HG02981 (cell line): Measurements from ENCODE around the gene PIGH.
"Not testable (repeated sequence)": the region's sequence is repeated elsewhere in the genome, so short reads cannot be mapped to it uniquely, and the experiment has no call there.

Experiments used
- ATAC-seq: cut with Tn5 transposase; IDR thresholded peaks from one replicate; pipeline ENCODE4 v1.9.1; 2021; ENCODE audit warnings: mild to moderate bottlenecking, moderate library complexity; ENCODE audit not compliant: unreplicated experiment

Gene PIGH, protein sequence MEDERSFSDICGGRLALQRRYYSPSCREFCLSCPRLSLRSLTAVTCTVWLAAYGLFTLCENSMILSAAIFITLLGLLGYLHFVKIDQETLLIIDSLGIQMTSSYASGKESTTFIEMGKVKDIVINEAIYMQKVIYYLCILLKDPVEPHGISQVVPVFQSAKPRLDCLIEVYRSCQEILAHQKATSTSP

DNA sequence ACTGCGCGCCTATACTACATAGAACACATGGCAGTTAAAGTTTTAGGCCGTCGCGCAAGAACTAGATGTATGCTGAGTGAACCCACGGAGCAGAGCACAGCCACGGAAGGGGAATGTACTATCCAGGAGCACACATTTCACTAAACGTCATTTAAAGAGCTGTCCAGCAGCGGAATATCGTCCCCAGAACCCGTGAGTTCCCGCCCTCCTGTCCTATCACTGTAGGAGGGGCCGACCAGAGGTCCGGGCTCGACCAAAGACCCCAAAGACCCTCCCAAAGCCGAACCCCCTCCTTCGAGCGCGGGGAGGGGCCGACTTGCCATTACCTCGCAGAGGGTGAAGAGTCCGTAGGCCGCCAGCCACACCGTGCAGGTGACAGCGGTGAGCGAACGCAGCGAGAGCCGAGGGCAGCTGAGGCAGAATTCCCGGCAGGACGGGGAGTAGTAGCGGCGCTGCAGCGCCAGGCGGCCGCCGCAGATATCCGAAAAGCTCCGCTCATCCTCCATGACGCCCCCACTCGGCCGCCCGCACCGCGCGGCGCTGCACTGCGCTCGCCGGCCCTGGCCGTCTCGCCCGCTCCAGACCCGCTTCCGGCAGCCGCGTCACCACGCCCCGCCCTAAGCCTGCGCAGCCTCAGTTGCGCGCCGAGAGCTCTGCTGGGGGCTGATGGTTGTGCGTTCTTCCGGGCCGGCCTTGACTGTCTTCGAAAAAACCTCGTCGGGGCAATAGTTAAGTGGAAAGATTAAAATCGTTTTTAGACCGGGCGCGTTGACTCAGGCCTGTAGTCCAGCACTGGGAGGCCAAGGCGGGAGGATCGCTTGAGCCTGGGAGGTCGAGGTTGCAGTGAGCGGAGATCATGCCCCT lies at the start of gene PIGH:
Gene PIGH (minus strand): TSS at position 571 of the 864 bp plus-strand sequence. CDS start 65 bp downstream, at position 506.
- peak; percentile 91 for ATAC-seq

DNA sequence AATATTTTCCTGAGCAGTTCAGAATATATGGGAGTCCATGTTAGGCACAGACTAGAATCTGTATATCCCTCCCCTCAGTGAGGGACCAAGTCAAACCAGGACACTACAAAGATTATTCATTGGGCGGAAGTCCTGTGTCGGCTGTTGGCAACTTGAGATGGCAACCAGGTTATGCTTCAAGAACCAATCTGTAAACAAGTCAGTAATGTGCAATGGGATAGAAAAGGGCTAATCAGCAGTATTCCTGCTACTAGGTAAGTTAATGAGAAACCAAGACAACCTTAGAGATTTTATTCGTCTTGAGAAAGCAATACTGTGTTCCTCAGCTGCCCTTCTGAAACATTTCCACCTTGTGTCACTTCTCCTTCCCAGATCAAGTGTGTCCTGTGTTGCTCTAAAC lies 46.1 kb upstream of the PIGH start:
- ATAC-seq: no peak

DNA sequence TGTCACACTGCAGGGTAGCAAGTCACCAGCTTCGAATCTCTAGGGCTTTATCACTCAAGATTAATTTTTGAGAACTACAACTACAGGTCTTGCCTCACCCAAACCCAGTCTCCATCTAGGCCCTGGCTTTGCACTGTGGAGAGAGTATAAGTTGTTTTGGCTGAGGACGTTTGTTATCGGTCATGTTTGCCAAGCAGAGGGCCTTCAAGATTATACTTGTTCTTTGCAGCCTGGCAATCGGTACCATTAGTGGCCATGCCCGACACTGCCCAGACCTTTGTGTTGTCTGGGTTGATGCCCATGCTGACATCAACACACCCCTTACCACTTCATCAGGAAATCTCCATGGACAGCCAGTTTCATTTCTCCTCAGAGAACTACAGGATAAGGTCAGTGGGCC lies 45.3 kb upstream of the PIGH start:
- no peak for ATAC-seq

DNA sequence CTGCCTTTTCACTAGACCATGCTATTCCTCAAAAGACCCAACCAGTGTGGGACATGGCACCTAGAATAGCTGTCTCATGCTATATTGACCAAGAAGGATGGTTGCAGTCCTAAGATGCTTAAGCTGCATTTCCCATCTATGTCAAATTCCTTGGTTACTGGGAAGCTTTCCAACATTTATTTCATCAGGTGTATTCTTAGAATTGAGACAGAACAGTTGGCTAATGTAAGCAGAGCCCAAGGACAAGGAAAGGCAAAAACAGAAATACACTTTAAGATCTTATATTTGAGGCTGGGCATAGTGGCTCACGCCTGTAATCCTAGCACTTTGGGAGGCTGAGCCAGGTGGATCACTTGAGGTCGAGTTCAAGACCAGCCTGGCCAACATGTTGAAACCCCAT lies 44.4 kb upstream of the PIGH start:
- ATAC-seq: no peak

DNA sequence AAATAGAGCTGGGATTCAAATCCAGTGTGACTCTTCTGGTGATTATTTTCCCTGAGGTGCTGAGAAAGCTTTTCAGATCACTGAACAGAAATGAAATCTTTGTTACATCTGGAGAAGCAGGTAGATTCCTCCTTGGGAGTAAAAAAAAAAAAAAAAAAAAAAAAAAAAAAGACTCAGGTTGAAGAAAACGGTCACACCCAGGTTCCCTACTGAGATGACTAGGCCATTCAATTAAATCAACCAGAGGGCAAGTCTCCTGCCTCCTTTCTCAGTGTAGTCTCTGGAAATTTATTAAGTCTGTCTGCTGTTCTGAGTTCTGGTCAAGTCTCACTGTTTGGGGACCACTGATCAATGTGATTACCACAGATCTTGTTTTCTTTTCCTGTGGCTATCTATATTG lies 43.6 kb upstream of the PIGH start:
- no peak for ATAC-seq

DNA sequence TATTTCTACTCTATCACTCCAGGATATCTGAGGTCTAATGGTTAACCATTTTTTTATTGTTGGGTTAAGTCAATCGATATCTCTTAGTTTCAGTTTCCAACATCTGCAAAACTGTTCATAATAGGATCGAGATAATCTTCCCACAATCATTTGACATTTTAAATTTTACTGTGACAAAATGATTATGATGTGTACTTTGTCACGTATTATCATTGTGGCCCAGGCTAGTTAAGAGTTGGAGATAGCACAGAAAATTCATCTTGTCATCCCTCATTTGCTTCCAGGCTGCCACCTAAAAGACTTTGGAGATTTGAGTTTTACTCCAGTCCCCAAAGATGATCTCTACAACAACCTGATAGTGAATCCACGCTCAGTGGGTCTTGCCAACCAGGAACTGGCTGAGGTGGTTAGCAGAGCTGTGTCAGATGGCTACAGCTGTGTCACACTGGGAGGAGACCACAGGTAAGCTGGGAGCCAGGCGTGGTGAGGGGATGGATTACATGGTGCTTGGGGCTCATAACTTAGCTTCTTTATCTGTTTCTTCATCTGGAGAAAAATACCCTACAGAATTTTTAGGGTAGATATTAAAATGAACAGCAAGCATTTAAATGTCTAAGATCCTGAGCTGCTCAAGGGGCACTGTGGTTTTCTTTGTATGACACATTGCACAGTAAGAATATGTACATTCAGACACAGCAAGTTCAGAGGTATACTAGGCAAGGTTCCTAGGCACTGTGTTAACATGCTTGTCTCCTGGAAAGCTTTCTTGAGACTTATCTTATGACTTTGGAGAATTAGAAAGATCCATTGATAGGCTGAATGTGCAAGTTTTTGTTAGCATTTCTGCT lies 42.1 kb upstream of the PIGH start:
- ATAC-seq: no peak

DNA sequence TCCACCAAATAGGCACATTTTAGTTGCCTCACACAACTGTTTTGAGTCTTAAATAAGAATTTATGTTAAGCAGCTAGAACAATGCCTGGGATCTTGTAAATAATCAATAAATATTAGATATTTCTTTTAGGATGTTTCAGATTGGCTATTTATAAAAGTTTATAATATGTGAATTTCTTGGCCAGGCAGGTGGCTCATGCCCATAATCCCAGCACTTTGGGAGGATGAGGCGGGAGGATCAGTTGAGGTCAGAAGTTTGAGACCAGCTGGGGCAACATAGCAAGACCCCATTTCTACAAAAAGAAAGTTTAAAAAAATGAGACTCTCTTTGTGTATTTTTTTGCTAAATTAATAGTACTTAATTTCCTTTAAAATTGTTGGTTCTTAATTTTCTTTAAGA lies 41.4 kb upstream of the PIGH start:
- no peak for ATAC-seq

DNA sequence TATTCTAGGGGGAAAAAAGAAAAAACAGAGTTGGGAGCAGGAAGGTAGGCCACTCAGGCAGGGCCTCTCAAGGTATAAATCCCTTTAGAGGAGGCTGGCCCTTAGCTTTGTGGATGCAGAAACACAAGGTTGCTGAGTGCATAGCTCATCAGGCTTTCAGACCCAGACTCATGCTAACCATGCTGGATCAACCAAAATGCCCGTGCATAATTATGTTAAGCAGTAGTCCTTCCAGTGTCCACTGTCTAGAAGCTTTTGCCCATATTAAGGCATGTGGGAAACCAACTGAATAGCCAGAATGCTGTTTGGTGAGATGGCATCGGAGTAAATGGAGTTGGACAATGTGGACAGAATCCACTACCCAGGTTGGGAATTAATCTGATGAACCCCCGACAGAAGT lies 38.6 kb upstream of the PIGH start:
- ATAC-seq: no peak

DNA sequence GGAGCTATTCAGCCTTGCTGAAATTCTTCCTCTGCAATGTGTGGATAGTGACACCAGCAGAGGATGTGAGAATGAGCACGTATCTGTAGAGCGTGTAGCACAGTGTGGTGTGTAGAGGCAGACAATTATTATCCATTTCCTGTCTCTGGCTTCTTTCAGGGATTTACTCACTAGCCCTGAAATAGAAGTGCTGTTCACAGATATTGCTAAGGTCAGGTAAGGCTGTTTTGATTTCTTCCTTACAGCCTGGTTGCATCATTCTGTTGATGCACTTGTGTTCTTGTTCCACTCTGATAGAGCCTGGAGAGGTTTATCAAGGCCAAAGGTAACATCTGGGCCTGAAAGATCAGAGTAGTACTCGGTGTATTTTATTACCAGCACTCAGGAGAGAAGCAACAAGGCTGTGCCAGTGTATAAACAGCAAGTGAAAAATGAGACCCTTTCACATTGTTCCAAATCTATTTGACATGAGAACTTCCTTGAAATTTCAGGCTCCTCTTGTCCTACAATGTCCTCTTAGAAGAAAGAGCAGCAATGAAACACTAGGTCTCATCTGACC lies 36.4 kb upstream of the PIGH start:
- no peak for ATAC-seq

DNA sequence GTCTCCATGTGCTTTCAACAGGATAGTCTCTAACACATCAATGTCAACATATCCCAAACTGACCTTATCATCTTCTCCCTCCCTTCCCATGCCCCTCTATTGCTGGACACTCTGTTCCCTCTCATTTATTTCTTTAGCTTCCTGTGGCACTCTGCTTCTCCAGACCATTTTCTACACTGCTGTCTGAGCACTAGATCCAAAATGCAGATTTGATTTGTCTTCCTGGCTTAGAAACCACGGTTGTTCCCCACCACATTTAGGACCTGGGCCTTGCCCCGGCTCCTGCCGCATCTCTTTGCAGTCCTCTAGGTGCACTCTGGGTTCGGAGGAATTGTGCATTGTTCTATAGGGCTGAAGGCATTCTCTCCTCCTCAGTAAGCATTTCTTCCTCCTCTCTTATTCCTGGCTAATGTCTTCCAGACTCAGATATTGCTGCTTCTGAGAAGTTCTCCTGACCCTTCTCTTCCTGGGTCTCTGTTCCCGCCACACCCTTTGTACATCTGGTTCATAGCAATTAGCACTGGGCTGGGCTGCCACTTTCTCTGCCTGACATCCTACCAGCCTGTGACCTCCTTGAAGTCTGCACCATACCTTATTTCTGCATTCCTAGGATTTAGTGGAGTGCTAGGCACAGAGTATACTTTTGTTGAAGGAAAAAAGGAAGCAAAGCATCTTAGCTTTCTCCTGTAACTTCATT lies 33.5 kb upstream of the PIGH start:
- ATAC-seq: no peak

DNA sequence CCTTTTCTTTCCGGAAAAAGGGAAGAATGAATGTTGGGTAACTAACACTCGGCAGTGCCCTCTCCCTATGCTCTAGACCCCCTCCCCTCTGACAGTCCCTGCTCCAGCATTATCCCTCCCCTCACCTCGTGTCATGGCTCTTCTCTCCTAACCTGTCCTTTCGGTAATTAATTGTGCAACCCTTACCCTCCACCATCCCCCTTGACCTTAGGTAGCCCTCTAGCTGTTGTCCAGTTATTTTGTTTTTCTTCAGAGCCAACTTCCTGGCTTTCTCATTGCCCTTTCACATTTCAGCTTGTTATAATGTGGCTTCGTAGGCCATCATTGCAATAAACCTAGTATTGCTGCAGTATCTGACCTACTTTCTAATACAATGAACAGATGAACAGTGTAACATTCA lies 30.9 kb upstream of the PIGH start:
- ATAC-seq: no peak

DNA sequence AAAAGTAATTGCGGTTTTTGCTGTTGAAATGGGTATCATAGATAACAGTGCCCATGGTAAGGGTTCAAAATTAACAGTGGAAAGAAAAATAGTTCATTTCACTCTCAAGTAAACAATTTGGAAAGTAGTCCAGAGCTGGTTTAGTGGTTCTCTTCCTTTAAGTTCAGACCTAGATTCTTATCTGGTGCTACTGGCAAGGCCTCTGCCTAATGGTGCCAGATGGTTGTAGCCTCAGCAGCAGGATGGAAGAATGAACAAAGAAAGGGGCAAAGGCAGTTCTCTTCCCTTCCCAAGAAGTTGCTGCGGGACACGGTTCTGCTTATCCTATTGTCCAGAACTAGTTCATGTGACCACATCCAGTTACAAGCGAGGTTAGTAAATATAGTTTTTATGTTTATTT lies 30.1 kb upstream of the PIGH start:
- ATAC-seq: no peak

DNA sequence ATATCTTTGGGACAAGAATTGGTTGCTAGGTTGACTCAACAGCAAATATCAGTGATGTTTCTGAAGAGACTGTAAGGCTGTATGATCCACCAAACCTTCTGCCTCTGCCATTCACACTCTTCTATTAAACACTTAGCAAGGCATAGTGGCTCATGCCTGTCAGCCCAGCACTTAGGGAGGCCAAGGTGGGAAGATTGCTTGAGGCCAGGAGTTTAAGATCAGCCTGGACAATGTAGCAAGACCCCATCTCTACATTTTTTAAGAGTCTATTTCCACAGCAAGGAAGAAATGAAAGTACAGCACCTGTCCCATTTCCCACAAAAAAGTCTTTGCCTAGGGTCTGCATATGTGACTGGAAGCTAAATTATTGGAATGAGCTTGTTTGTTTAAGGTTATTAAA lies 27.5 kb upstream of the PIGH start:
- no peak for ATAC-seq

DNA sequence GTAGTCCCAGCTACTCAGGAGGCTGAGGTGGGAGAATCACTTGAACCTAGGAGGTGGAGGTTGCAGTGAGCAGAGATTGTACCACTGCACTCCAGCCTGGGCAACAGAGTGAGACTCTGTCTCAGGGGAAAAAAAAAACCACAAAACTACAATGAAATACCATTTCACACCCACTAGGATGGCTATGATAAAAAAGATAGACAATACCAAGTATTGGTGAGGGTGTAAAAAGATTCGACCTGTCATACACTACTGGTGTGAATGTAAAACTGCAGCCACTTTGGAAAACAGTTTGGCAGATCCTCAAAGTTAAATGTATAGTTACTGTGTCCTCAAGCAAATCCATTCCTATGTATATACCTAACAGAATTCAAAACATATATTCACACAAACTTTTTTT lies 26.1 kb upstream of the PIGH start:
- ATAC-seq: not testable (repeated sequence)

DNA sequence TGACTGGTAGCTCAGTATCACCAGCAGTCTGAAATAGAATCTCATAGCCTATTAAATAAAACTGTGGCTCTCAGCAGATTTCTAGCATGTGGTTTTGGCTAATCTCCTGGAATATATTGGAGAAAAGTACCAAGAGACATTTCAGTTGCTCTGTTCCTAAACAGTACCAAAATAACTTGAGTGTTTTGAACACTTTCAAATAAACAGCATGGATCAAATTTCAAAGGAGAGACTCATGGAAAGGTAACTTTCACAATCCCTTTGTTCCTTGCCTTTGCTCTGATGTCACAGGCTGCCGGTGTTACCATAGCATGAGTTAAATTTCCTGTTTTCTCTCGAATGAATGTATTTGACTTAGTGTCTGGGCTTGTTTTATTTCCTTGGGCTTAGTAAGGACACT lies 23.0 kb upstream of the PIGH start:
- ATAC-seq: no peak

DNA sequence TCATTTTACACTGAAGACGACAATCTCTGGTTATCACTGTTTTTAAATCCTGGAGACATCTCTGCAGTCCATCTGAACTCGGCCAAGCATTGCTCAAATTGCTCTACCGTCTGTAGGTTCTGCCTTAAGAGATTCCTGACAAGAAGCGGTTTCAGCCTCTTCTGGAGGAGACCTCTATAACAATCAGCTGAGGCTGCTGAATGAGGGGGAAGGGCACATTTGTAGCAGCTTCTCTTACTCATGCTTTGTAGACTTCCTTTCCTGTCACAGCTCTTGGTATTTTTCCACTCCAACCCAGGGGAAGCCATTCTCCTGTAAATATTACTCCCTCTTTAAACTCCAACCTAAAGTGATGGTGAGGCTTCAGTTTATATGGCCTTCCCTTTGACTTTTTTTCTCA lies 22.6 kb upstream of the PIGH start:
- no peak for ATAC-seq

DNA sequence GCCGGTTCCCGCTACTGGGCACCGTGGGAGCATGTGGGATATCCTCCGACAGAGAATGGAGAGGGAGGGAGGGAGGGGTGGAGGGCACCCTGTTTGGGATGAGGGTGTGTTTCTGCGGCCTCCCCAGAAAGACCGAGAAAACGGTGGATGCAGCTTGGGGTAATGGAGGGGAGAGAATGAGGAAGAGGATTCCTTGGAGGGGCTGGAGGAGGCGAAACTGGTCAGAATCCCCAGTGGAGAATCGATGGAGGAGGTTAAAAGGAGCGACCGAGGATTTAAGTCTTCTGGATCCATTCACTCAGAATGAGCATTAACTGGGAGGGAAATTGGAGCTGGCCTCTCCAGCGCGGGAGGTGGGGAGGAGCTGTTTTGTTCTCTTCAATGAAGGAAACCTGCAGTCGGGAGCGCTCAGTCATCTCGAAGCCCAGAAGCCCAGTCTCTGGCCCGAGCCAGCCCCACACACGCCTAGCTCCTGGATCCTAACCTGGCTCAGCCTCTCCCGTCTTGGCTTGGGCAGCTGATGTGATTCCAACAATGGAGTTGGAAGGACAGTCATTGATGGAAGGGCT lies 20.2 kb upstream of the PIGH start:
- ATAC-seq: no peak

DNA sequence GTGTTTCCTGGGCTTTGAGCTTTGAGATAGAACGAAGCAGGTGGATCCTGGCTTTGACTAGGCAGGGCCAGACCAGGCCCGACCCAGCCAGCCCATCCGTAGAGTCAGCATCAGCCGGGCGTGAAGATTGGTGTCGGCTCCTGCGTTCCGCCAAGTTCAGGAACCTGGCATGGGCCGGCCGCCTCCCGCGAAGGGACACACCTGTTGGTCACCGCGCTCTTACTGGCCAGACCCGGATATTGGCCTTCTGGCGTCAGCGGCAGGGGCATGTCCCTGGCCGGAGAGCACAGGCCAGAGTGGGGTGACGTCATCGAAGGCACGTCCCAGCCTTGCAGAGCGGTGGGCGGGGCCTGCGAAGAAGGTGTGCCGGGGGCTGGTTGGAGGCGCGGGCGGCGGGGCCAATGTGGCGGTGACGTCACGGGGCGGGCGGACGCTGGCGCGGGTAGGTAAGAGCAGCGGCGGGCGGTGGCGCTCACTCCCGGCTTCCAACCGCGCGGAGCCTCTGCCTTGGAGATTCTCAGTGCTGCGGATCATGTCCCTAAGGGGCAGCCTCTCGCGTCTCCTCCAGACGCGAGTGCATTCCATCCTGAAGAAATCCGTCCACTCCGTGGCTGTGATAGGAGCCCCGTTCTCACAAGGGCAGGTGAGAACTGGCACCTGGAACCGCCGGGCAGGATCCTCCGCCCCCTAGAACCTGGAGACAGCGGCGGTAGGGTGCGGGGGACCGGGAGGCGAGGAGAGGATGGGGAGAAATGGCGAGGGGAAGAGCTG lies 19.6 kb upstream of the PIGH start, which contains the start of gene ARG2:
Gene ARG2 (plus strand): TSS at position 475 of the 771 bp plus-strand sequence. CDS start 58 bp downstream, at position 533.
- ATAC-seq: peak; percentile 89

DNA sequence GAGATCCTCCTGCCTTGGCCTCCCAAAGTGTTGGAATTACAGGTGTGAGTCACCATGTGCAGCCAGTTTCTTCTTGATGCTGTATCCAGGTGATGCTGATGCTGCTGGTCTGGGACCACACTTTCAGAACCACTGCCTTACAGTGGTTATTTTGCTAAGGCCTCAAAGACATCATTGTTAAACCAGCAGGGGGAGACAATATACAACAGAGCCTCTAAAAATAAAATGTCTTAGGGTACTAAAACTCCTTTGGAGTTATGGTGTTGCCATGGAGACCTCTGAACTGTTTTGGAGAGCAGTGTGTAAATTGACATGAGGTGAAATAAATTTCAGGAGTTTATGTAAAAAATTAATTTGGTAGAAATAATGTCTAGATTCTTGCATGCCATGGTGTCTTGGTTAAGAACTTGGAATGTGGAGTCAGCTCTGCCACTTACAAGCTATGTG lies 18.6 kb upstream of the PIGH start:
- ATAC-seq: peak; percentile 44
